OCI-M1 (cell line): ENCODE data around the gene LHFPL2.
"Not testable (repeated sequence)": the region's sequence is repeated elsewhere in the genome, so short reads cannot be mapped to it uniquely, and the experiment has no call there.

Source experiments
- DNase-seq: peaks from one replicate; lab custom pipeline; 2025; lab: John Stamatoyannopoulos, UW

The LHFPL2 gene

GRCh38 chr5:78467752-78468357 lies 180.7 kb downstream of the LHFPL2 start:
- peak; percentile 55 for DNase-seq

GRCh38 chr5:78467140-78467539 lies 181.4 kb downstream of the LHFPL2 start:
- no peak for DNase-seq

- DNase-seq = no peak
Measured at GRCh38 chr5:78458843-78459242, 189.7 kb downstream of the LHFPL2 start.

GRCh38 chr5:78457507-78457906 lies 191.1 kb downstream of the LHFPL2 start:
- DNase-seq = not testable (repeated sequence)

- DNase-seq = no peak
Measured at GRCh38 chr5:78449103-78449502, 199.5 kb downstream of the LHFPL2 start.

GRCh38 chr5:78447775-78448424 lies 200.7 kb downstream of the LHFPL2 start:
- DNase-seq = peak; percentile 24
